Hematopoietic multipotent progenitor cell treated with erythropoietin and hydrocortisone succinate and interleukin-3 and kit ligand, for 4 days (in vitro differentiated cells): Measurements from ENCODE around the gene CHKB.
"Not testable (repeated sequence)": the region's sequence is repeated elsewhere in the genome, so short reads cannot be mapped to it uniquely, and the experiment has no call there.

Experiments used
- DNase-seq: peaks from one replicate; pipeline ENCODE4 v3.0.0-alpha.2; 2015

CHKB gene

GRCh38 chr22:50546326-50547262 is 36.1 kb downstream of the CHKB start:
- no peak for DNase-seq

DNA sequence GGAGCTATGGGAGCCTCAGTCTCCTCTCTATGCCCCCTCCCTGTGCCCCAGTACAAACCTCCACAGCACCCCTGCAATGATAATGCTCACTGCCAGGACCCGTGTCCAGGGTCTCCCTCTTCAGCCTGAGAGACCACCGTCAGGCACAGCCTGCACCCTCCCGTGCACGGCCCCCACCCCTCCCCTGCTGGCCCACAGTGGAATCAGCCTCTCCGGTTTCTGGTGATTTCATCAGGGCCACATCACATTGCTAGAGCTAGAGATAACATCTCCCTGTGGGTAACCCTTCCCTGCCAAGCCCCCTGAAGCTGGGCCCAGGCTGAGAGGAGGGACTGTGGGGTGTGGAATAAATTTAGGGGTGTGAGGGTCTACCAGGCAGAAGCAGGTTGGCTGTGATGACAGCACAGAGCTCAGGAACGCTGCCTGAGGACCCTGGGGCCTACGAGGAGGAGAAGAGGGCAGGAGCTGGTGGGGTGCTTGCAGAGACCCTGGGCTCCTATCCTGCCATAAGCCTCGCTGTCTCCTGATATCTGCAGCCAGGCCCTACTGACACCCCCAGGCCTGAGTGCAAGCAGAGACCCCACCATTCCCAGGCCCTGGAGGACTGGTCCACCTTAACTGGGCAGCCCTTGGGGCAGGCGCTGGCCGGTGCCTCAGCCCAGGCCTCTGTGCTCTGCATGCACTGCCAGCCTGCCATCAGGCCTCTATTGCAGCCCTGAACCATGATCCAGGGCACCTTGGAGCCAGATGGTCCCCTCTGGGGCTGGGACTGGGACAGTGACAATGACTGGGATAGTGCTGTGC is 36.9 kb downstream of the CHKB start, which contains the start of gene KLHDC7B:
Gene KLHDC7B (plus strand): TSS at position 378 of the 804 bp plus-strand sequence. CDS start 345 bp downstream, at position 723.
- DNase-seq, result peak; percentile 74

GRCh38 chr22:50544746-50545253 is 37.8 kb downstream of the CHKB start:
- peak; percentile 68 for DNase-seq

- peak; percentile 89 for DNase-seq
These were observed 38.4 kb downstream of the CHKB start for GRCh38 chr22:50544078-50544745.

DNA sequence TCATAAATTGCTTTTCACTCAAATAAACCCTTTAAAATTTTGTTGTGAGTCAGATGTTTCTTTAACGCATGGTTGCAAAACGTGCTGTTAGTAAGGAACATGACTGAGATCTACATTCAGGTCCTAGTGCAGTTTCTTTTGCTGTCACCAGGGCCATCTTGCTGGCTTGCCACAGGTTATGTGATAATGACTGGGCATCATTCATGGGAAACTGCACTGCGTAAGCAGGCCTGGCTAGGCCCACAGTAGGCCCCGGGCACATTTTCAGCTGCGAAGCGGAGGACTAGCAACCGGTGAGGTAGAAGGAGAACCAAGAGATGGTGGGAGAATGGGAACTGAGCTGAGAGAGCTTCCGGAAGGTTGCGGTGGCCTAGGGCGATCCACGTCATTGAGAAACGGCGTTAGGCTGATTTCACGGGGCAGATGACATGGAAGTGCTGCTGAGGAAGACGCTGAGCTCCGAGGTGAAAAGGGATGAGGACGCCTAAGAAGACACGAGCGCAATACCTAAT is 40.2 kb downstream of the CHKB start:
- peak; percentile 51 for DNase-seq

- DNase-seq, result peak; percentile 53
These were observed 41.0 kb downstream of the CHKB start for GRCh38 chr22:50541667-50542026.

GRCh38 chr22:50540381-50540780 is 42.3 kb downstream of the CHKB start:
- no peak for DNase-seq

DNA sequence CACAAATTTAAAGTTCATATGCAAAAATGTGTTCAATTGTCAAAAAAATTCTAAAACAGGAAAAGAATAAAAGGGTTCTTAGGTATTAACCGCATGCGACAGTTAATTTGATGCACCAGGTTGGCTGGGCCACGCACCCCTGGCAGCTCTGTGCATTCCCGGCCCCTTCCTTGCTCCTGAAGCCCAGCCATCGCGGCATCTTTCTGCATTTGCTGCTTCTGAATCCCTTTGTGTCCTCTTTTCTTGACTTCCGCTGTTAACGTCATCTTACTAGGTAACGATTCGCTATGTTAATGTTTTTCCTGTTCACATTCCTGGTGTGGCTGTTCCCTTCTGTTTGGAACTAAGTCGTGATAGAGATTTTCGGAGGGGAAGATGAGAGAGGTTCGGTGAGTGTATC is 44.9 kb downstream of the CHKB start:
- DNase-seq, result no peak

- no peak for DNase-seq
These were observed 46.4 kb downstream of the CHKB start for GRCh38 chr22:50536226-50536625.

- no peak for DNase-seq
These were observed 47.5 kb downstream of the CHKB start for GRCh38 chr22:50535113-50535512.

GRCh38 chr22:50533856-50534711 is 48.6 kb downstream of the CHKB start:
- not testable (repeated sequence) for DNase-seq

GRCh38 chr22:50532824-50533796 is 49.5 kb downstream of the CHKB start:
- no peak for DNase-seq

GRCh38 chr22:50531962-50532674 is 50.5 kb downstream of the CHKB start:
- no peak for DNase-seq

GRCh38 chr22:50531546-50531961 is 51.1 kb downstream of the CHKB start:
- DNase-seq, result peak; percentile 70

- peak; percentile 95 for DNase-seq
These were observed 51.6 kb downstream of the CHKB start for GRCh38 chr22:50530877-50531545.

DNA sequence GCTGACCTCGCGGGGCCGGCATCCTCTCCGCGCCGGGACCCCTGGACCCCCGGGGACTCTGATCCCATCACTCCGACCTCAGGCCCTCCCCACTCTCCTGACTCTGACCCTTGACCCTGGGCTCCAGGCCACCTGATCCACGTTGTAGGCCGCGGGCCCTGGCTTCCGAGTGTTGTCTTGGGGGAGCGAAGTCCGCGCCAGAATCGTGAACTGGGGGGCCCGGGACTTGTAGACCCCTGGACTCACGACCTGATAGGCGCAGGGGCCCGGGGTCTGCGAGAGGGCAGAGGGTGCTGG is 52.1 kb downstream of the CHKB start:
- DNase-seq, result no peak

- DNase-seq, result peak; percentile 88
These were observed 52.6 kb downstream of the CHKB start, which contains the start of gene TYMP for GRCh38 chr22:50529897-50530579. TYMP (minus strand) TSS chr22:50530012; CDS start chr22:50529709, 303 bp downstream.

GRCh38 chr22:50529416-50529896 is 53.2 kb downstream of the CHKB start:
- DNase-seq, result no peak
